ENCODE data around the gene ACOX2. TPM values are rescaled to one million over a fixed set of nuclear protein-coding genes. Genes with fewer than 3 reads are reported as not detected.

ACOX2 gene
- 0.73 TPM for total RNA-seq

GRCh38 chr3:58536501-58537411 lies at the start of gene ACOX2:
TSS of gene ACOX2 (minus strand) at chr3:58537190. CDS start at chr3:58535106, 2,084 bp downstream.
- no peaks in the 10 kb centered on the region for H3K9me3 ChIP-seq (ENCODE audit: low read depth, low read length)
- H3K27me3 ChIP-seq (ENCODE audit: insufficient read depth, low read length): no peaks in the 10 kb centered on the region
- no peak within 1 kb of the TSS for H3K4me3 ChIP-seq (ENCODE audit: low read length)
- peaks cover 14% of the 10 kb centered on the region for H3K4me1 ChIP-seq (ENCODE audit: insufficient read depth, low read length)

GRCh38 chr3:58585994-58586393 lies 49.0 kb upstream of the ACOX2 start:
- Histone ChIP-seq H3K4me3 (ENCODE audit: low read length) (no peak overlapping the region), H3K9me3 (ENCODE audit: low read depth, low read length) (no peaks in the 10 kb centered on the region), H3K27me3 (ENCODE audit: insufficient read depth, low read length) (peaks cover 45% of the 10 kb centered on the region), H3K4me1 (ENCODE audit: insufficient read depth, low read length) (peaks cover 8% of the 10 kb centered on the region)

GRCh38 chr3:58585005-58585786 lies 48.2 kb upstream of the ACOX2 start:
- H3K4me3 ChIP-seq (ENCODE audit: low read length): peak overlapping the region; percentile 54
- H3K4me1 ChIP-seq (ENCODE audit: insufficient read depth, low read length): peaks cover 8% of the 10 kb centered on the region
- peaks cover 45% of the 10 kb centered on the region for H3K27me3 ChIP-seq (ENCODE audit: insufficient read depth, low read length)
- H3K9me3 ChIP-seq (ENCODE audit: low read depth, low read length): no peaks in the 10 kb centered on the region

GRCh38 chr3:58584690-58585004 lies 47.7 kb upstream of the ACOX2 start:
- Histone ChIP-seq H3K27me3 (ENCODE audit: insufficient read depth, low read length) (peaks cover 45% of the 10 kb centered on the region), H3K9me3 (ENCODE audit: low read depth, low read length) (no peaks in the 10 kb centered on the region), H3K4me3 (ENCODE audit: low read length) (peak overlapping the region; percentile 54), H3K4me1 (ENCODE audit: insufficient read depth, low read length) (peaks cover 8% of the 10 kb centered on the region)

GRCh38 chr3:58581328-58582091 lies 44.5 kb upstream of the ACOX2 start:
- H3K27me3 ChIP-seq (ENCODE audit: insufficient read depth, low read length): peaks cover 27% of the 10 kb centered on the region
- H3K4me3 ChIP-seq (ENCODE audit: low read length): no peak overlapping the region
- no peaks in the 10 kb centered on the region for H3K9me3 ChIP-seq (ENCODE audit: low read depth, low read length)
- peaks cover 8% of the 10 kb centered on the region for H3K4me1 ChIP-seq (ENCODE audit: insufficient read depth, low read length)

GRCh38 chr3:58580826-58581327 lies 43.9 kb upstream of the ACOX2 start:
- Histone ChIP-seq H3K9me3 (ENCODE audit: low read depth, low read length) (no peaks in the 10 kb centered on the region), H3K4me1 (ENCODE audit: insufficient read depth, low read length) (peaks cover 6% of the 10 kb centered on the region), H3K4me3 (ENCODE audit: low read length) (no peak overlapping the region), H3K27me3 (ENCODE audit: insufficient read depth, low read length) (peaks cover 21% of the 10 kb centered on the region)

- Histone ChIP-seq H3K9me3 (ENCODE audit: low read depth, low read length) (no peaks in the 10 kb centered on the region), H3K27me3 (ENCODE audit: insufficient read depth, low read length) (peaks cover 2% of the 10 kb centered on the region), H3K4me1 (ENCODE audit: insufficient read depth, low read length) (no peaks in the 10 kb centered on the region), H3K4me3 (ENCODE audit: low read length) (no peak overlapping the region)
These were observed 41.9 kb upstream of the ACOX2 start for GRCh38 chr3:58578873-58579272.

GRCh38 chr3:58577269-58577821 lies 40.4 kb upstream of the ACOX2 start, which contains the start of gene FAM107A:
TSS of gene FAM107A (minus strand) at chr3:58577391. CDS start at chr3:58569860, 7,531 bp downstream.
- Histone ChIP-seq H3K4me1 (ENCODE audit: insufficient read depth, low read length) (no peaks in the 10 kb centered on the region), H3K9me3 (ENCODE audit: low read depth, low read length) (no peaks in the 10 kb centered on the region), H3K27me3 (ENCODE audit: insufficient read depth, low read length) (no peaks in the 10 kb centered on the region), H3K4me3 (ENCODE audit: low read length) (no peak within 1 kb of the TSS)

GRCh38 chr3:58576716-58577115 lies 39.7 kb upstream of the ACOX2 start:
- no peaks in the 10 kb centered on the region for H3K4me1 ChIP-seq (ENCODE audit: insufficient read depth, low read length)
- no peaks in the 10 kb centered on the region for H3K9me3 ChIP-seq (ENCODE audit: low read depth, low read length)

GRCh38 chr3:58575971-58576652 lies 39.1 kb upstream of the ACOX2 start:
- Histone ChIP-seq H3K9me3 (ENCODE audit: low read depth, low read length) (no peaks in the 10 kb centered on the region), H3K27me3 (ENCODE audit: insufficient read depth, low read length) (no peaks in the 10 kb centered on the region), H3K4me3 (ENCODE audit: low read length) (no peak overlapping the region), H3K4me1 (ENCODE audit: insufficient read depth, low read length) (no peaks in the 10 kb centered on the region)

More at GRCh38 chr3:58576716-58577115, 39.7 kb upstream of the ACOX2 start:
- Histone ChIP-seq H3K27me3 (ENCODE audit: insufficient read depth, low read length) (no peaks in the 10 kb centered on the region), H3K4me3 (ENCODE audit: low read length) (no peak overlapping the region)

GRCh38 chr3:58574682-58575081 lies 37.7 kb upstream of the ACOX2 start:
- Histone ChIP-seq H3K4me3 (ENCODE audit: low read length) (no peak overlapping the region), H3K4me1 (ENCODE audit: insufficient read depth, low read length) (no peaks in the 10 kb centered on the region), H3K9me3 (ENCODE audit: low read depth, low read length) (no peaks in the 10 kb centered on the region), H3K27me3 (ENCODE audit: insufficient read depth, low read length) (no peaks in the 10 kb centered on the region)

GRCh38 chr3:58574106-58574505 lies 37.1 kb upstream of the ACOX2 start:
- H3K4me3 ChIP-seq (ENCODE audit: low read length): no peak overlapping the region
- H3K4me1 ChIP-seq (ENCODE audit: insufficient read depth, low read length): no peaks in the 10 kb centered on the region
- H3K9me3 ChIP-seq (ENCODE audit: low read depth, low read length): no peaks in the 10 kb centered on the region
- H3K27me3 ChIP-seq (ENCODE audit: insufficient read depth, low read length): no peaks in the 10 kb centered on the region

GRCh38 chr3:58573640-58574039 lies 36.6 kb upstream of the ACOX2 start:
- H3K27me3 ChIP-seq (ENCODE audit: insufficient read depth, low read length): no peaks in the 10 kb centered on the region
- H3K9me3 ChIP-seq (ENCODE audit: low read depth, low read length): no peaks in the 10 kb centered on the region
- H3K4me3 ChIP-seq (ENCODE audit: low read length): no peak overlapping the region
- H3K4me1 ChIP-seq (ENCODE audit: insufficient read depth, low read length): no peaks in the 10 kb centered on the region

- H3K4me3 ChIP-seq (ENCODE audit: low read length): no peak overlapping the region
- H3K9me3 ChIP-seq (ENCODE audit: low read depth, low read length): no peaks in the 10 kb centered on the region
- no peaks in the 10 kb centered on the region for H3K27me3 ChIP-seq (ENCODE audit: insufficient read depth, low read length)
- H3K4me1 ChIP-seq (ENCODE audit: insufficient read depth, low read length): no peaks in the 10 kb centered on the region
These were observed 35.7 kb upstream of the ACOX2 start for GRCh38 chr3:58572634-58573230.

All from mononuclear cell (primary cell).